NCI-H1417 treated with DMSO at 0.1 percent for 48 hours (cell line): ENCODE results near the gene BAD.
A peak's percentile ranks its signal among the peaks of the same experiment; 100 is the strongest.

Experiments
- DNase-seq: peaks from one replicate; lab custom pipeline; 2025; lab: John Stamatoyannopoulos, UW

BAD gene

GRCh38 chr11:64275841-64276240 is 8.6 kb downstream of the BAD start:
- no peak for DNase-seq

DNA sequence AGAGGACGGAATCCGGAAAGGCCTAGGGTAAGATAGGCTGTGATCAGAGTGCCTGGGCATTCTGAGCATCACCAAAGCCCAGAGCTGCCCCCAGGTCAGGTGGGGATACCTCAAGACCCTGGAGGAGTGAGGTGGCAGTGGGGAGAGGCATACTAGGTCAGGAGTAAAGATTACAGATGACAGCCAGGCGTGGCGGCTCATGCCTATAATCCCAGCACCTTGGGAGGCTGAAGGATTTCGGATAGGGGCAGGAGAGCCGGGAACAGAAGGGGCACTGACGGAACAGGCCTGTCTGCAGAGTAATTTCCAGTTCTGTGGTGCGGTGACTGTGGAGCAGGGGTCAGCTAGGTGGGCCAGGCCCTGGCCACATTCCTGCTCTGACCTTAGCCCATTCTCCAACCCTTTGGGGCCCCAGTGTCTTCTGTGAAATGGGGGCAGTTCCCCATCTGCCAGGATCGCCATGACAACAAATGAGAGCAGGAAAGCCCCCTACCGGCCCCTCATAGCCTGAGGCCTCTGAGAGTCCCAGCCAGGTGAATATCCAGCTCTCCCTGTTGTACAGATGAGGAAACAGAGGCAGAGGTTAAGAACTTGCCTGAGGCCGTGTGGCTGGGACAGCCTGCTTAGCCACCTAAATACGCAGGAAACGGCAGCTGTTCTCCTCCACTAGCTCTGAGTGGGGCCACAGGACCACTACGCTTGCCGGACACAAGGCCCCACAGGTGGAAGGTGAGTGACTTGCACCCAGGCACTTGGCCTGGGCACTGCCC is 9.2 kb downstream of the BAD start:
- no peak for DNase-seq

DNA sequence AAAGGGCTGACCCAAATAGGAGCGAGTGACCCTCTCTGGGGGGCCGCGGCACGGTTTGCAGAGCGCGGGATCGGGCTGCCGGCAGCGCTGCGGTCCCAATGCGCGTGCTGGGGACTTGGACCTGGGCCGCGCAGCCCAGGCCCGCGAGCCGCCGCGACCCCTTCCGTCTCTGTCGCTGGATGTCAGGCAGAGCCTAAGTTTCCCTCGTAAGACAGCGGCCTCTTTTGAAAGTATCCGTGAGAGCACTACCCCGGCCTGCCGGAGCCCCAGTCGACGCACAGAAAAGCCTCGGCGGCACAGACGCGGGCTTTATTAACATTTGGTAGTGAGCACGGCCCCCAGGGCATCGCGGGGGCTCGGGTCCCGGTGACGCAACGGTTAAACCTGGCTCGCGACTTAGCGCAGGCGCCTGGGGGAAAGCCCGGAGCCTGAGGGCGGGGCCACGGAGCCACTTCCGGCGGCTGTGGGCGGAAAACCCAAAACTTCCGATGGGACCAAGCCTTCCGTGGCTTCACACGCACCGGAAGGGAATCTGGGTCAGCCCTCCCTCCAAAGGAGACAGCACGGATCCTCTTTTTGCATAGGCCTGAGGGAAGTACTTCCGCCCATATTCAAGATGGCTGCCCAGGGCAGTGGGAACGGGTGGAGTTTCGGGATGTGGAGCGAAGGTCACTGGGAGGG is 14.8 kb downstream of the BAD start:
- DNase-seq: peak; percentile 99

DNA sequence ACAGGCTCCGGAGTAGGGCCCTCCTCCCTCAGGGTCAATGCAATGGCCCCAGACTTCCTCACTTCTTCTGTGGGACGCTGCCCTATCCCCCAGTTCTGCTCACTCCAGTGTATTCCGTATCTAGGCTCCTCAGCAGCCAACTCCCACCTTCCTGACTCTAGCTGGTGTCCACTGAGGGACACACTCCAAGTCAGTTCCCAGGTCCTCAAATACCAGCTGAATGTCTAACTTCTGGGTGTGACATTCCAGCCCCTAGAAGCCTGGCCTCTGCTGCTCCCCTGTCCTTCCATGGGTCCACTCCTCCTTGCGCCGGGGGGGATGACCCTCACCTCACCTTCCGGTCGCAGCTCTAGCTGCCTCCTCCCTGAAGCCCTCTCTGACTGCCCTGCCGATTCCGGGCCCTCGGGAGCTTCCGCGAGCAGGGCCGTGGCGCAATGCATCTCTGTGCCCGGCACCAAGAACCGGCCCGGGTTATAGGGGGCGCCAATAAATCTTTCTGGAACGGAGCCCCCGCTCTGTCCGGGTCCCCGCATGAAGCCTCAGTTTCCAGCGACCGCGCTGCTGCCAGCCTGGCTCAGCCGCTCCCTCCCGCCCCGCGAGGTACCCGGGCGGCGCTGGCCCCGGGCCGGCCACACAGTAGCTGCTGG is 15.4 kb downstream of the BAD start:
- no peak for DNase-seq

DNA sequence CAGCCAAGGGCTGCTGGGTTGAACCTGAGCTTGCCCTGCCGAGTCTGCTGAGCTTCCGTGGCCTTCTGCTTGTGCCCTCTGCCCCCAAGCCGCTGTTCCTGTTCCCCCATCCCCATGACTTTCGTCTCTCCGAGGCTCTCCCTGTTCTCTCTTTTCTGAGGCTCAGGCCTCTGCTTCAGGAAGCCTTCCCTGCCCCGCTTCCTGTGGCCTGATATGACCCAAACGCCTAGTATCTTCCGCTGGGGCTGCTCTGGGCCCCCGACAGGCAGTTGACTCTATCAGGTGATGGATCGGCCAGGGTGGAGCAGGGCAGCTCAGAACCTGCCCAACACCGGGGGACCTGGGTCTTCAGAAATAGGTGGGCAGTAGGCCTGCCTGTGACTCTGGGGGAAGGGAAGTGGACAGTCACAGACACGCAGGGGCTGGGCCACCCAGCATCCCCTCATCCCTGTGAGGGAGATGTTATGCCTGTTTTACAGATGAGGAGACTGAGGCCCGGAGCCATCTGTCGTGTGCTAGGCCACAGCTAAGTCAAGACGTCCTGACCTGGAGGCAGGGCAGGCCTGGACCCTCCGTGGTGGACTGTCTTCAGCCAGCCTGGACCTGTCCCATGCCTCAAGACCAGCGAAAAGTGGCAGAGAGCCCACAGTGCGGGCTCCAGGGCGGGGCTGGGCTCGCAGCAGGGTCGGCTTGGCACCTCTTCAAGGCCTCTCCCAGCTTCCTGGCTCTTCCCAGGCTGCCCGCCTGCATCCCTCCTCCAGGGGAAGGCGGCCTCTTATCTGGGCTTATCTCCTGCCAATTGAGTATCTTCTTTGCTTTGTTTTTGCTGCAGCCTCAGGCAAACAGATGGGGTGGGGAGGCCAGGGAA is 16.2 kb downstream of the BAD start:
- DNase-seq: no peak

GRCh38 chr11:64267207-64267945 is 17.1 kb downstream of the BAD start:
- DNase-seq: no peak

- DNase-seq: no peak
These were observed 18.1 kb downstream of the BAD start for GRCh38 chr11:64266339-64266738.

DNA sequence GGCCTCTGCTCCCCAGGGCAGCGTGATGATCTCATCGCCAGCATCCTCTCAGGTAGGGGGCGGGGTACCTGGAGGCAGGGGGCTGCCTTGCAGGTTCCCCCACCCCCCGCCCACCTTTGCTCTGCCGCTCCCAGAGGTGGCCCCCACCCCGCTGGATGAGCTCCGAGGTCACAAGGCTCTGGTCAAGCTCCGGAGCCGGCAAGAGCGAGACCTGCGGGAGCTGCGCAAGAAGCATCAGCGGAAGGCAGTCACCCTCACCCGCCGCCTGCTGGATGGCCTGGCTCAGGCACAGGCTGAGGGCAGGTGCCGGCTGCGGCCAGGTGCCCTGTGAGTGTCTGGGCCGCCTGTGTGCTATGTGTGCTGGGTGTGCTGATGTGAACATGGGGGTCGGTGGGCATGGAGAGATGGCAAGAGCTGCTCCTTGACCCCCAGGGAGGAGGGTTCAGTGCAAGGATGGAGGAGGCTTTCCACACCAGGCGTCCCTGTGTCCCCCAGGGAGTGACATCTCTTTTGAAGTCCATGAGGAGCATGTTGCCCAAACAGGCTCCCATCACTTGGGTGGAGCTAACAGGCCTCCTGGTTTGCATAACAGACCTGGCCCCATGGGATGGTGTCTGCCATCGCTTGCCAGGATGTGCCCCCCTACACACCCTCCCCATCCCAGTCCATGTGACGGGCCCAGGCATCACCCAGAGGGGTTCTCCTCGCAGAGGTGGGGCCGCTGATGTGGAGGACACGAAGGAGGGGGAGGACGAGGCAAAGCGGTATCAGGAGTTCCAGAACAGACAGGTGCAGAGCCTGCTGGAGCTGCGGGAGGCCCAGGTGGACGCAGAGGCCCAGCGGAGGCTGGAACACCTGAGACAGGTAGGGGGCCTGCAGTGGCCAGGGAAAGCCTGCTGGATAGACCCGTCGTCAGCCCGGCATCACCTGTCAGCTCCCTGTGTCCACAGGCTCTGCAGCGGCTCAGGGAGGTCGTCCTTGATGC is 19.0 kb downstream of the BAD start:
- no peak for DNase-seq

DNA sequence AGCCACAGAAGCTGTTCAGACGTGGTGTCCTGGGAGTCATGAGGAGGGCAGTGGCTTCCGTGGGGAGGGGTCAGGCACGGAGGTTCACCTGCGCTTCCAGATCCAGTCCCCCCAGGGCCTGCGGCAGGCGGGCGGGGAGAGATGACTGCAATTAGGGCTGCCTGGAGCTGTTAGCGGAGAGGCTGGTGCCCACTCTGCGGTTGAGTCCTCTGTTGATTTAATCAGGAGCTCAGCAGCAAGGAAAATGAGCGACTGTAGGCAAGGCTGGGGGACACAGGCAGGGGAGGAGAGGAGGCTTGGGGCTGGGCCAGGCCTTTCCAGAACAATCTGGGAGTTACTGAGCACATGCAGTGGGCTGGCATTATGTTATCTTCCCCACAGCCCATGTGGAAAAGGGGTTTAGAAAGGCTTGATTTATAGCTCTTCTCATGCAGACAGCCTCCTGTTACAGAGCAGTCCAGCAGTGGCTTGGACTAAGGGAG is 20.1 kb downstream of the BAD start:
- DNase-seq: no peak

GRCh38 chr11:64263947-64264317 is 20.5 kb downstream of the BAD start:
- DNase-seq: no peak

- no peak for DNase-seq
These were observed 21.2 kb downstream of the BAD start for GRCh38 chr11:64263021-64263946.

- no peak for DNase-seq
These were observed 22.0 kb downstream of the BAD start for GRCh38 chr11:64262271-64263002.

DNA sequence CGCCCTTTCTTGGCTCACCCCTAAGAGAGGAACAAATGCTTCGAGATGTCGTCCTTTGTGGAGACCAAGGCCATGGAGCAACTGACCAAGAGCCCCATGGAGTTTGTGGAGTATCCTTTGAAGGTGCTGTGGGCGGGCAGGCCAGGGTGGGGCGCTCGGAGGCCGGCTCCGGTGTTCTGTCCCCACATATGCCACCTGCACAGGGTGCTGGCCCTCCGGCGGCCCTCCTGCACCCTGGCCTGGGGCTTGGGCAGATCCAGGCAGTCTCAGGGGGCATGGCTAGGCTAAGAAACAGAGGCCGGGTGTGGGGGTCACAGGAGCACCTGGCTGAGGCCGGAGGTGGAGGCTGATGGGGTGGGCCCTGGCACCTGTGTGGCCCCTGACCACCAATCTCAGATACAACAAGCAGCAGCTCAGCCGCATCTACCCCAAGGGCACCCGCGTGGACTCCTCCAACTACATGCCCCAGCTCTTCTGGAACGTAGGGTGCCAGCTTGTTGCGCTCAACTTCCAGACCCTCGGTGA is 22.8 kb downstream of the BAD start:
- no peak for DNase-seq

DNA sequence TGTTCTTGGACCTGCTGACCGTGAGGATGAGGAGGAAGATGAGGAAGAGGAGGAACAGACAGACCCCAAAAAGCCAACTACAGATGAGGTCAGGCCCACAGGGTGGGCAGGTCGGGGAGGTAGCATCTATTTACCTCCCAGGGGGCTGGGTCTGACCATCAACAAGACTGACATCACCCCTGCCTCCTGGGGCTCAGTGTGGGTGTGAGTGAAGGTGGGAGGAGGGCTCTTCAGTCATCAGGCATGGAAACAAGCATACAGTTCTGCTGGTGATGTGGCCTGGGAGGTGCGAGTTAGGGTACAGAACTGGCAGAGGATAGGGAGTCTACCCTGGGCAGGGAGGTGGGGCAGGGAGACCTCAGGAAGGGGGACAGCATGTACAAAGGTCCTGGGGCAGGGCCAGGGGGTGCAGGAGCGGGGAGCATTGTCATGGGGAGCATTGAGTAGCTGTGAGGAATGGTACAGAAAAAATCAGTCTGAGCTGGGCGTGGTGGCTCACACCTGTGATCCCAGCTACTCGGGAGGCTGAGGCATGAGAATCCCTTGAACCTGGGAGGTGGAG is 24.2 kb downstream of the BAD start:
- no peak for DNase-seq

DNA sequence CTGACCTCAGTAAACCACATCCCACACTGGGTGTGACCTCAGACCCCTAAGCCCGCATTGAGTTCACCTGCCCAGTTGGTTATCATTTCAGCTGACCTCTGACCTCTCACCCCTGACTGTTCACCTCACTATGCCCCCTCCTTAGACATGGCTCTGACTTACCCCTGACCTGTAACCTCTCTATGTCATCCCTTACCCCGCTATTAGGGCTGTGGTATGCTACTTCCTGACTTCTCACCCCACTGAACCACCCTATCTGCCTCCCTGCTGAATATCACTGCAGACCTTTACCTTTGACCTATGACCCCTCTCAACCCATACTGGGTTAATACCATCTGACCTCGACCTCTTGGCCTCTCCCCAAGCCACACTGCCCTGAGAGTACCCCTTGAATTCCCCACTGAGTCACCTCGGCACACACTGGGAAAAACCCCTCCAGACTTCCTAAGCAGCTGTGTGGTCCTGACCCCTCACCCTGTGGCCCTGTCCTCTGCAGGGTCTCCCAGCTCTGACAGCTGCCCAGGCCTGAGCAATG is 24.9 kb downstream of the BAD start:
- DNase-seq: no peak

DNA sequence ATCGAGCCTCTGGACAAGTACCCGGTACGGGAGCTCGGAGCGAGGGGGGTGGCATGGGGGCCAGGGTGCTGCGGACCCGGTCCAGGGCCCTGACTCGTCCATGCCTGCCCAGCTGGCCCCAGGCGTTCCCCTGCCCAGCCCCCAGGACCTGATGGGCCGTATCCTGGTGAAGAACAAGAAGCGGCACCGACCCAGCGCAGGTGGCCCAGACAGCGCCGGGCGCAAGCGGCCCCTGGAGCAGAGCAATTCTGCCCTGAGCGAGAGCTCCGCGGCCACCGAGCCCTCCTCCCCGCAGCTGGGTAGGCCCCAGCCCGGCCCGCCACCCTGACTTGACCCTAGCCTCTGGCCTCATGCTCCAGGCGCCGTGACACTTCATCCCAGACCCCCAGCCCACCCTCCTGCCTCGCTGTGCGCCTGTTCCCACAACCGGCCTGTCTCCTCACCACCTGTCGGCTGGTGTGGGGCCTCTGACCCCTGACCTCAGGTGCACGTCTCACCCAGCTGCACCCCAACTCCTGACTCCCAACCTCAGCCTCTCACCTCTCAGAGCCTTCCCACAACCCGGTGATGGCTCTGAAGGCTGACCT is 25.4 kb downstream of the BAD start:
- no peak for DNase-seq

DNA sequence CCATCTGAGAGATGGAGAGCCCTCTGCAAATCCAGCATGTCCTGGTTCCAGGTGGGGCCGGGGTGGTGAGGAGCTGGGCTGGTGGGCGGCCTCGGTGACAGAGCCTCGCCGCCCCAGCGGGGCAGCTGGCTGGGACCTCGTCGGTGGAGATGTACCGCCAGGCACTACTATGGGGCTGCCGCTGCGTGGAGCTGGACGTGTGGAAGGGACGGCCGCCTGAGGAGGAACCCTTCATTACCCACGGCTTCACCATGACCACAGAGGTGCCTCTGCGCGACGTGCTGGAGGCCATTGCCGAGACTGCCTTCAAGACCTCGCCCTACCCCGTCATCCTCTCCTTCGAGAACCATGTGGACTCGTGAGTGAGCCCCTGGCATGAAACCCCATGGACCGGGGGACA is 26.1 kb downstream of the BAD start:
- DNase-seq: no peak
